ENCODE measurements around the gene TIMM22.
"Not testable (repeated sequence)": the region's sequence is repeated elsewhere in the genome, so short reads cannot be mapped to it uniquely, and the experiment has no call there.

GRCh38 chr17:995324-995723 is 1.6 kb upstream of the TIMM22 start:
- TF ChIP-seq POLR2AphosphoS5 (IDR thresholded peaks at IDR 0.05; ENCODE audit: borderline replicate concordance, low read depth, low read length); EZH2 (IDR thresholded peaks at IDR 0.05): not testable (repeated sequence)
